ENCODE data around the gene PIAS2.

PIAS2 gene

GRCh38 chr18:46770708-46771107 lies 146.6 kb downstream of the PIAS2 start:
- WGBS (ENCODE audit: insufficient coverage) = 92% methylated on average over 2 of the region's 2 CpGs
- H3K4me1 ChIP-seq (ENCODE audit: control extremely low read depth in 1 of 4, control insufficient read depth in 4 of 4, insufficient read depth in 4 of 4, low read length in 3 of 4) = peaks cover 13 to 28% (median 23%) of the 10 kb centered on the region in 4 experiments
- H3K27ac ChIP-seq (ENCODE audit: insufficient read depth in 1 of 2, low read depth in 1 of 2, low read length in 2 of 2, poor library complexity in 1 of 2, severe bottlenecking in 2 of 2) = no peak overlapping the region
- ChIA-PET CTCF (no interaction called here), POLR2A (no interaction called here)
- H3K36me3 ChIP-seq (ENCODE audit: control insufficient read depth in 4 of 4, insufficient read depth in 4 of 4, low read length in 3 of 4) = no peaks in the 10 kb centered on the region
- no peaks in the 10 kb centered on the region for H3K9me3 ChIP-seq (ENCODE audit: control extremely low read depth in 1 of 5, control insufficient read depth in 4 of 5, insufficient read depth in 2 of 5, low read depth in 1 of 5, low read length in 4 of 5)
- peaks cover 0 to 11% (median 0%) of the 10 kb centered on the region in 5 experiments for H3K27me3 ChIP-seq (replicated peaks in 2 of 5; ENCODE audit: control insufficient read depth in 4 of 5, insufficient read depth in 5 of 5, low read length in 4 of 5)
- H3K4me3 ChIP-seq (ENCODE audit: control insufficient read depth in 1 of 7, extremely low read depth in 1 of 7, insufficient read depth in 4 of 7, low read depth in 2 of 7, low read length in 6 of 7) = no peak overlapping the region
- DNase-seq = no peak

GRCh38 chr18:46768166-46768921 lies 149.0 kb downstream of the PIAS2 start:
- 93% methylated on average over 9 of the region's 9 CpGs for WGBS (ENCODE audit: insufficient coverage)
- no peak for DNase-seq
- no peak overlapping the region for H3K27ac ChIP-seq (ENCODE audit: insufficient read depth in 1 of 2, low read depth in 1 of 2, low read length in 2 of 2, poor library complexity in 1 of 2, severe bottlenecking in 2 of 2)
- CTCF ChIA-PET = no interaction called here
- H3K4me3 ChIP-seq (ENCODE audit: control insufficient read depth in 1 of 7, extremely low read depth in 1 of 7, insufficient read depth in 4 of 7, low read depth in 2 of 7, low read length in 6 of 7) = no peak overlapping the region
- POLR2A ChIA-PET = no interaction called here
- peaks cover 13 to 28% (median 23%) of the 10 kb centered on the region in 4 experiments for H3K4me1 ChIP-seq (ENCODE audit: control extremely low read depth in 1 of 4, control insufficient read depth in 4 of 4, insufficient read depth in 4 of 4, low read length in 3 of 4)
- H3K36me3 ChIP-seq (ENCODE audit: control insufficient read depth in 4 of 4, insufficient read depth in 4 of 4, low read length in 3 of 4) = no peaks in the 10 kb centered on the region
- peaks cover 0 to 15% (median 9%) of the 10 kb centered on the region in 5 experiments for H3K27me3 ChIP-seq (replicated peaks in 2 of 5; ENCODE audit: control insufficient read depth in 4 of 5, insufficient read depth in 5 of 5, low read length in 4 of 5)
- H3K9me3 ChIP-seq (ENCODE audit: control extremely low read depth in 1 of 5, control insufficient read depth in 4 of 5, insufficient read depth in 2 of 5, low read depth in 1 of 5, low read length in 4 of 5) = no peaks in the 10 kb centered on the region

GRCh38 chr18:46767217-46767616 lies 150.1 kb downstream of the PIAS2 start:
- ChIA-PET POLR2A (no interaction called here), CTCF (no interaction called here)
- Histone ChIP-seq H3K27me3 (replicated peaks in 2 of 5; ENCODE audit: control insufficient read depth in 4 of 5, insufficient read depth in 5 of 5, low read length in 4 of 5) (peaks cover 0 to 25% (median 14%) of the 10 kb centered on the region in 5 experiments), H3K36me3 (ENCODE audit: control insufficient read depth in 4 of 4, insufficient read depth in 4 of 4, low read length in 3 of 4) (no peaks in the 10 kb centered on the region), H3K9me3 (ENCODE audit: control extremely low read depth in 1 of 5, control insufficient read depth in 4 of 5, insufficient read depth in 2 of 5, low read depth in 1 of 5, low read length in 4 of 5) (no peaks in the 10 kb centered on the region), H3K27ac (ENCODE audit: insufficient read depth in 1 of 2, low read depth in 1 of 2, low read length in 2 of 2, poor library complexity in 1 of 2, severe bottlenecking in 2 of 2) (no peak overlapping the region), H3K4me1 (ENCODE audit: control extremely low read depth in 1 of 4, control insufficient read depth in 4 of 4, insufficient read depth in 4 of 4, low read length in 3 of 4) (peaks cover 13 to 23% (median 18%) of the 10 kb centered on the region in 4 experiments), H3K4me3 (ENCODE audit: control insufficient read depth in 1 of 7, extremely low read depth in 1 of 7, insufficient read depth in 4 of 7, low read depth in 2 of 7, low read length in 6 of 7) (no peak overlapping the region)
- DNase-seq = no peak

- H3K36me3 ChIP-seq (ENCODE audit: control insufficient read depth in 4 of 4, insufficient read depth in 4 of 4, low read length in 3 of 4) = no peaks in the 10 kb centered on the region
- CTCF ChIA-PET = no interaction called here
- H3K4me3 ChIP-seq (ENCODE audit: control insufficient read depth in 1 of 7, extremely low read depth in 1 of 7, insufficient read depth in 4 of 7, low read depth in 2 of 7, low read length in 6 of 7) = no peak overlapping the region
- no peak overlapping the region for H3K27ac ChIP-seq (ENCODE audit: insufficient read depth in 1 of 2, low read depth in 1 of 2, low read length in 2 of 2, poor library complexity in 1 of 2, severe bottlenecking in 2 of 2)
- no peaks in the 10 kb centered on the region for H3K9me3 ChIP-seq (ENCODE audit: control extremely low read depth in 1 of 5, control insufficient read depth in 4 of 5, insufficient read depth in 2 of 5, low read depth in 1 of 5, low read length in 4 of 5)
- peaks cover 4 to 46% (median 26%) of the 10 kb centered on the region in 5 experiments for H3K27me3 ChIP-seq (replicated peaks in 2 of 5; ENCODE audit: control insufficient read depth in 4 of 5, insufficient read depth in 5 of 5, low read length in 4 of 5)
- no peak for DNase-seq
- no CpG with 5 or more reads among the region's 2 CpGs for WGBS (ENCODE audit: insufficient coverage)
- POLR2A ChIA-PET = no interaction called here
- peaks cover 0 to under 1% (median 0%) of the 10 kb centered on the region in 4 experiments for H3K4me1 ChIP-seq (ENCODE audit: control extremely low read depth in 1 of 4, control insufficient read depth in 4 of 4, insufficient read depth in 4 of 4, low read length in 3 of 4)
Observed at GRCh38 chr18:46764586-46764985, 152.7 kb downstream of the PIAS2 start.

GRCh38 chr18:46761059-46761769 lies 156.1 kb downstream of the PIAS2 start:
- no peak overlapping the region for H3K27ac ChIP-seq (ENCODE audit: insufficient read depth in 1 of 2, low read depth in 1 of 2, low read length in 2 of 2, poor library complexity in 1 of 2, severe bottlenecking in 2 of 2)
- ChIA-PET CTCF (no interaction called here), POLR2A (no interaction called here)
- DNase-seq = no peak
- no peak overlapping the region for H3K4me3 ChIP-seq (ENCODE audit: control insufficient read depth in 1 of 7, extremely low read depth in 1 of 7, insufficient read depth in 4 of 7, low read depth in 2 of 7, low read length in 6 of 7)
- peaks cover 0 to 19% (median 17%) of the 10 kb centered on the region in 4 experiments for H3K4me1 ChIP-seq (ENCODE audit: control extremely low read depth in 1 of 4, control insufficient read depth in 4 of 4, insufficient read depth in 4 of 4, low read length in 3 of 4)
- no CpG with 5 or more reads among the region's 2 CpGs for WGBS (ENCODE audit: insufficient coverage)
- H3K27me3 ChIP-seq (replicated peaks in 2 of 5; ENCODE audit: control insufficient read depth in 4 of 5, insufficient read depth in 5 of 5, low read length in 4 of 5) = peaks cover 6 to 78% (median 30%) of the 10 kb centered on the region in 5 experiments
- no peaks in the 10 kb centered on the region for H3K36me3 ChIP-seq (ENCODE audit: control insufficient read depth in 4 of 4, insufficient read depth in 4 of 4, low read length in 3 of 4)
- no peaks in the 10 kb centered on the region for H3K9me3 ChIP-seq (ENCODE audit: control extremely low read depth in 1 of 5, control insufficient read depth in 4 of 5, insufficient read depth in 2 of 5, low read depth in 1 of 5, low read length in 4 of 5)

GRCh38 chr18:46759890-46760289 lies 157.4 kb downstream of the PIAS2 start:
- 48% methylated on average over 2 of the region's 6 CpGs for WGBS (ENCODE audit: insufficient coverage)
- Histone ChIP-seq H3K36me3 (ENCODE audit: control insufficient read depth in 4 of 4, insufficient read depth in 4 of 4, low read length in 3 of 4) (no peaks in the 10 kb centered on the region), H3K4me1 (ENCODE audit: control extremely low read depth in 1 of 4, control insufficient read depth in 4 of 4, insufficient read depth in 4 of 4, low read length in 3 of 4) (peaks cover 0 to 32% (median 29%) of the 10 kb centered on the region in 4 experiments), H3K27ac (ENCODE audit: insufficient read depth in 1 of 2, low read depth in 1 of 2, low read length in 2 of 2, poor library complexity in 1 of 2, severe bottlenecking in 2 of 2) (no peak overlapping the region), H3K4me3 (ENCODE audit: control insufficient read depth in 1 of 7, extremely low read depth in 1 of 7, insufficient read depth in 4 of 7, low read depth in 2 of 7, low read length in 6 of 7) (no peak overlapping the region), H3K27me3 (replicated peaks in 2 of 5; ENCODE audit: control insufficient read depth in 4 of 5, insufficient read depth in 5 of 5, low read length in 4 of 5) (peaks cover 6 to 88% (median 36%) of the 10 kb centered on the region in 5 experiments), H3K9me3 (ENCODE audit: control extremely low read depth in 1 of 5, control insufficient read depth in 4 of 5, insufficient read depth in 2 of 5, low read depth in 1 of 5, low read length in 4 of 5) (no peaks in the 10 kb centered on the region)
- POLR2A ChIA-PET = no interaction called here
- CTCF ChIA-PET = no interaction called here
- peak in 2 of 3 donors; percentile 33 to 35 for DNase-seq

DNA sequence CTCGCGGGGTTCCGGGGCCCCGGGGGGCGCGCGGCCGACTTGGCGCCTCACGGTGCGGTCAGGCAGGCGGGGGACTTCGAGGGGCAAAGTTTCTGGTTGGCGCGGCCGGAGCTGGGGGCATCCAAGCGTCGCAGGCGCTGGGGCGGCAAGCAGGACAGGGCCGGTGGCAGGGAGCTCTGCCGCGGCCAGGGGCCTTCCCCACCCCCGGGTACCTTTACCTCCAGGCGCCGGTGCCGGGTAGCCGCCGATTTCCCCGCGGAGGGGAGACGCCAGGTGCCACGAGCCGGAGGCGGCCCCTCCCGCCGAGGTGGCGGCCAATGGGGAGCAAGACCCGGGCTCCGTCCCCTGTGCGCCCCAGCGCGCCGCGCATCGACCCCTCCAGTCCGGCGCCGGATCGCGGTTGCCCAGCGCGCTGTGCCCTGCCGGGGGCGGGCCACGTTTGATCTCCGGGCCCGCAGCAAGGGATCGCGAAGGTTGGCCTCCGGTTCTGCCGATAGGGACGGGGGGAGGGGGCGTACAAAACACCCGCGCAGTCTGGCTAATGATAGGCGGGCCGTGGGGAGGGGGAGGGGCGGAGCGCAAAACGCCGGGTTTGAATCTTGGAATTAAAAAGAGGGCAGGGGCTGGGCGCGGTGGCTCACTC lies 160.6 kb downstream of the PIAS2 start, which contains the start of gene ST8SIA5:
ST8SIA5 (minus strand) TSS at position 495 of the 643 bp plus-strand sequence. CDS start 545 bp downstream, outside the sequence.
- no peak within 1 kb of the TSS for H3K27ac ChIP-seq (ENCODE audit: insufficient read depth in 1 of 2, low read depth in 1 of 2, low read length in 2 of 2, poor library complexity in 1 of 2, severe bottlenecking in 2 of 2)
- H3K36me3 ChIP-seq (ENCODE audit: control insufficient read depth in 4 of 4, insufficient read depth in 4 of 4, low read length in 3 of 4) = no peaks in the 10 kb centered on the region
- ChIA-PET CTCF (no interaction called here), POLR2A (no interaction called here)
- DNase-seq = peak in 1 of 3 donors; percentile 33
- no peaks in the 10 kb centered on the region for H3K9me3 ChIP-seq (ENCODE audit: control extremely low read depth in 1 of 5, control insufficient read depth in 4 of 5, insufficient read depth in 2 of 5, low read depth in 1 of 5, low read length in 4 of 5)
- under 1% methylated on average over 51 of the region's 74 CpGs for WGBS (ENCODE audit: insufficient coverage)
- H3K27me3 ChIP-seq (replicated peaks in 2 of 5; ENCODE audit: control insufficient read depth in 4 of 5, insufficient read depth in 5 of 5, low read length in 4 of 5) = peaks cover 6 to 73% (median 30%) of the 10 kb centered on the region in 5 experiments
- H3K4me3 ChIP-seq (ENCODE audit: control insufficient read depth in 1 of 7, extremely low read depth in 1 of 7, insufficient read depth in 4 of 7, low read depth in 2 of 7, low read length in 6 of 7) = peak within 1 kb of the TSS; percentile 3 to 62 (median 53)
- H3K4me1 ChIP-seq (ENCODE audit: control extremely low read depth in 1 of 4, control insufficient read depth in 4 of 4, insufficient read depth in 4 of 4, low read length in 3 of 4) = peaks cover 0 to 43% (median 37%) of the 10 kb centered on the region in 4 experiments

All from common myeloid progenitor, CD34-positive (primary cell).